ENCODE results near the gene FRYL. TPM values are rescaled to one million over a fixed set of nuclear protein-coding genes. Genes with fewer than 3 reads are reported as not detected.

FRYL gene
- total RNA-seq, 1 experiment from 2014 or later, result 47.7 TPM

GRCh38 chr4:48589098-48589445 lies 191.0 kb downstream of the FRYL start:
- POLR2A ChIA-PET, result no interaction called here
- Histone ChIP-seq H3K4me1 (ENCODE audit: control insufficient read depth in 1 of 2, insufficient read depth in 2 of 2, low read length in 2 of 2) (peaks cover 0 to 15% of the 10 kb centered on the region in 2 experiments; a peak in 2 of 4 replicates), H3K9me3 (ENCODE audit: control insufficient read depth in 1 of 2, insufficient read depth in 1 of 2, low read depth in 1 of 2, low read length in 2 of 2) (no peaks in the 10 kb centered on the region), H3K27ac (ENCODE audit: low read depth, low read length) (no peak overlapping the region), H3K79me2 (ENCODE audit: insufficient read depth, low read length) (no peaks in the 10 kb centered on the region), H3K9ac (ENCODE audit: low read length) (no peak overlapping the region), H3K36me3 (ENCODE audit: control insufficient read depth in 1 of 2, insufficient read depth in 2 of 2, low read length in 2 of 2) (peaks cover 0 to 3% of the 10 kb centered on the region in 2 experiments; a peak in 2 of 4 replicates), H3K9me2 (ENCODE audit: insufficient read depth) (no peaks in the 10 kb centered on the region), H4K20me1 (ENCODE audit: insufficient read depth) (no peaks in the 10 kb centered on the region), H3K4me3 (replicated peaks in 1 of 2; ENCODE audit: low read depth in 1 of 2, low read length in 2 of 2) (no peak overlapping the region), H2AFZ (ENCODE audit: low read depth, low read length, poor library complexity, severe bottlenecking) (no peak overlapping the region), H3K4me2 (ENCODE audit: low read length) (no peak overlapping the region), H3K27me3 (ENCODE audit: insufficient read depth, low read length) (no peaks in the 10 kb centered on the region)
- TF ChIP-seq ZFX (IDR thresholded peaks at IDR 0.05) (no peak), EZH2 (IDR thresholded peaks at IDR 0.05) (no peak), EGR1 (IDR thresholded peaks at IDR 0.05; ENCODE audit: low read depth) (no peak), JUND (IDR thresholded peaks at IDR 0.05) (no peak), SIN3A (IDR thresholded peaks at IDR 0.05; ENCODE audit: low read depth) (no peak), TCF7L2 (IDR thresholded peaks at IDR 0.05; ENCODE audit: borderline replicate concordance, extremely low read depth, insufficient read depth, insufficient read length) (no peak), YY1 (IDR thresholded peaks at IDR 0.05; ENCODE audit: extremely low read depth, insufficient replicate concordance, low read depth, low read length) (no peak), POLR2AphosphoS5 (IDR thresholded peaks at IDR 0.05; ENCODE audit: low read depth, low read length) (no peak)
- ATAC-seq, result no peak
- RAD21 ChIA-PET (ENCODE audit: low non-redundant PET in 1 of 2, low total read pairs in 2 of 2, uncharacterized antibody in 2 of 2, unreplicated experiment in 2 of 2), result no interaction called here
- no TSS peak for BruUV-seq (replicated peaks)
- CTCF ChIA-PET, result no interaction called here
- intact Hi-C loops (cut with micrococcal nuclease), result no loop called here
- no peak for DNase-seq (ENCODE audit: low read depth, low spot score)

- no peak for DNase-seq (ENCODE audit: low read depth, low spot score)
- Histone ChIP-seq H2AFZ (ENCODE audit: low read depth, low read length, poor library complexity, severe bottlenecking) (no peak overlapping the region), H4K20me1 (ENCODE audit: insufficient read depth) (no peaks in the 10 kb centered on the region), H3K27ac (ENCODE audit: low read depth, low read length) (no peak overlapping the region), H3K36me3 (ENCODE audit: control insufficient read depth in 1 of 2, insufficient read depth in 2 of 2, low read length in 2 of 2) (peaks cover 0 to 3% of the 10 kb centered on the region in 2 experiments; a peak in 2 of 4 replicates), H3K4me2 (ENCODE audit: low read length) (peak overlapping the region; percentile 22), H3K79me2 (ENCODE audit: insufficient read depth, low read length) (no peaks in the 10 kb centered on the region), H3K9ac (ENCODE audit: low read length) (no peak overlapping the region), H3K9me2 (ENCODE audit: insufficient read depth) (no peaks in the 10 kb centered on the region), H3K9me3 (ENCODE audit: control insufficient read depth in 1 of 2, insufficient read depth in 1 of 2, low read depth in 1 of 2, low read length in 2 of 2) (no peaks in the 10 kb centered on the region), H3K27me3 (ENCODE audit: insufficient read depth, low read length) (no peaks in the 10 kb centered on the region), H3K4me3 (replicated peaks in 1 of 2; ENCODE audit: low read depth in 1 of 2, low read length in 2 of 2) (no peak overlapping the region), H3K4me1 (ENCODE audit: control insufficient read depth in 1 of 2, insufficient read depth in 2 of 2, low read length in 2 of 2) (peaks cover 0 to 15% of the 10 kb centered on the region in 2 experiments; a peak in 2 of 4 replicates)
- ChIA-PET RAD21 (ENCODE audit: low non-redundant PET in 1 of 2, low total read pairs in 2 of 2, uncharacterized antibody in 2 of 2, unreplicated experiment in 2 of 2) (no interaction called here), CTCF (no interaction called here), POLR2A (no interaction called here)
- TF ChIP-seq EZH2phosphoT487 (IDR thresholded peaks at IDR 0.05; ENCODE audit: borderline replicate concordance), result no peak
- TF ChIP-seq, protein P1, sequence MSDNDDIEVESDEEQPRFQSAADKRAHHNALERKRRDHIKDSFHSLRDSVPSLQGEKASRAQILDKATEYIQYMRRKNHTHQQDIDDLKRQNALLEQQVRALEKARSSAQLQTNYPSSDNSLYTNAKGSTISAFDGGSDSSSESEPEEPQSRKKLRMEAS (IDR thresholded peaks at IDR 0.05), result no peak
- TF ChIP-seq, protein P2, sequence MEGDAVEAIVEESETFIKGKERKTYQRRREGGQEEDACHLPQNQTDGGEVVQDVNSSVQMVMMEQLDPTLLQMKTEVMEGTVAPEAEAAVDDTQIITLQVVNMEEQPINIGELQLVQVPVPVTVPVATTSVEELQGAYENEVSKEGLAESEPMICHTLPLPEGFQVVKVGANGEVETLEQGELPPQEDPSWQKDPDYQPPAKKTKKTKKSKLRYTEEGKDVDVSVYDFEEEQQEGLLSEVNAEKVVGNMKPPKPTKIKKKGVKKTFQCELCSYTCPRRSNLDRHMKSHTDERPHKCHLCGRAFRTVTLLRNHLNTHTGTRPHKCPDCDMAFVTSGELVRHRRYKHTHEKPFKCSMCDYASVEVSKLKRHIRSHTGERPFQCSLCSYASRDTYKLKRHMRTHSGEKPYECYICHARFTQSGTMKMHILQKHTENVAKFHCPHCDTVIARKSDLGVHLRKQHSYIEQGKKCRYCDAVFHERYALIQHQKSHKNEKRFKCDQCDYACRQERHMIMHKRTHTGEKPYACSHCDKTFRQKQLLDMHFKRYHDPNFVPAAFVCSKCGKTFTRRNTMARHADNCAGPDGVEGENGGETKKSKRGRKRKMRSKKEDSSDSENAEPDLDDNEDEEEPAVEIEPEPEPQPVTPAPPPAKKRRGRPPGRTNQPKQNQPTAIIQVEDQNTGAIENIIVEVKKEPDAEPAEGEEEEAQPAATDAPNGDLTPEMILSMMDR (IDR thresholded peaks at IDR 0.05 in 2 of 3, conservative IDR thresholded peaks at IDR 0.05 in 1 of 3; ENCODE audit: borderline replicate concordance in 1 of 3, insufficient read depth in 1 of 3, low read depth in 2 of 3, low read length in 2 of 3), result 0 out of 6 replicates have a peak, but pooled peaks of 1 of the 3 experiments have one; percentile 8
- TF ChIP-seq TCF7L2 (IDR thresholded peaks at IDR 0.05; ENCODE audit: borderline replicate concordance, extremely low read depth, insufficient read depth, insufficient read length), result no peak
- no peak for TF ChIP-seq FOSL1 (IDR thresholded peaks at IDR 0.05; ENCODE audit: low read depth)
- 0 out of 2 replicates have a peak, but pooled peaks have one; percentile 11 for TF ChIP-seq RAD21 (IDR thresholded peaks at IDR 0.05; ENCODE audit: low read depth)
- no TSS peak for BruUV-seq (replicated peaks)
- peak; percentile 34; the same call in 1 of the 2 replicates for ATAC-seq
- intact Hi-C loops (cut with micrococcal nuclease), result no loop called here
Measured at GRCh38 chr4:48588230-48589097, 191.6 kb downstream of the FRYL start.

Measured in HCT116 (cell line).